Measurements from ENCODE around the gene TKT. TPM values are rescaled to one million over a fixed set of nuclear protein-coding genes. Genes with fewer than 3 reads are reported as not detected.

Gene TKT
- total and polyA plus RNA-seq, 4 donors = 351 to 498 (median 456) TPM

- ATAC-seq (ENCODE audit: insufficient read depth, low FRiP score) (no peak), DNase-seq (no peak)
- no peak overlapping the region for H3K4me3 ChIP-seq
- peaks cover 20 to 74% (median 33%) of the 10 kb centered on the region in 4 donors for H3K36me3 ChIP-seq (ENCODE audit: control insufficient read depth in 4 of 4, insufficient read depth in 4 of 4, low read length in 4 of 4)
- H3K27ac ChIP-seq (ENCODE audit: low read depth in 1 of 2, low read length in 1 of 2) = no peak overlapping the region
- H3K9me3 ChIP-seq (ENCODE audit: control insufficient read depth in 4 of 4, insufficient read depth in 3 of 4, low read length in 3 of 4) = no peaks in the 10 kb centered on the region
- H3K4me1 ChIP-seq (ENCODE audit: control insufficient read depth in 5 of 5, insufficient read depth in 5 of 5, low read length in 5 of 5) = no peaks in the 10 kb centered on the region
- WGBS, 2 donors = 80 to 85% methylated on average over 7 of the region's 7 CpGs
- H3K27me3 ChIP-seq (ENCODE audit: control insufficient read depth in 3 of 3, insufficient read depth in 3 of 3, low read length in 2 of 3) = no peaks in the 10 kb centered on the region
- no peak overlapping the region for H3K9ac ChIP-seq (ENCODE audit: insufficient read depth in 1 of 2, low read length in 2 of 2)
- TF ChIP-seq, protein P1, sequence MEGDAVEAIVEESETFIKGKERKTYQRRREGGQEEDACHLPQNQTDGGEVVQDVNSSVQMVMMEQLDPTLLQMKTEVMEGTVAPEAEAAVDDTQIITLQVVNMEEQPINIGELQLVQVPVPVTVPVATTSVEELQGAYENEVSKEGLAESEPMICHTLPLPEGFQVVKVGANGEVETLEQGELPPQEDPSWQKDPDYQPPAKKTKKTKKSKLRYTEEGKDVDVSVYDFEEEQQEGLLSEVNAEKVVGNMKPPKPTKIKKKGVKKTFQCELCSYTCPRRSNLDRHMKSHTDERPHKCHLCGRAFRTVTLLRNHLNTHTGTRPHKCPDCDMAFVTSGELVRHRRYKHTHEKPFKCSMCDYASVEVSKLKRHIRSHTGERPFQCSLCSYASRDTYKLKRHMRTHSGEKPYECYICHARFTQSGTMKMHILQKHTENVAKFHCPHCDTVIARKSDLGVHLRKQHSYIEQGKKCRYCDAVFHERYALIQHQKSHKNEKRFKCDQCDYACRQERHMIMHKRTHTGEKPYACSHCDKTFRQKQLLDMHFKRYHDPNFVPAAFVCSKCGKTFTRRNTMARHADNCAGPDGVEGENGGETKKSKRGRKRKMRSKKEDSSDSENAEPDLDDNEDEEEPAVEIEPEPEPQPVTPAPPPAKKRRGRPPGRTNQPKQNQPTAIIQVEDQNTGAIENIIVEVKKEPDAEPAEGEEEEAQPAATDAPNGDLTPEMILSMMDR (IDR thresholded peaks at IDR 0.05; ENCODE audit: control extremely low read depth, extremely low read depth) = no peak
Measured at GRCh38 chr3:53225651-53226050, 30.2 kb downstream of the TKT start.

GRCh38 chr3:53225181-53225580 is 30.6 kb downstream of the TKT start:
- no peaks in the 10 kb centered on the region for H3K4me1 ChIP-seq (ENCODE audit: control insufficient read depth in 5 of 5, insufficient read depth in 5 of 5, low read length in 5 of 5)
- H3K9me3 ChIP-seq (ENCODE audit: control insufficient read depth in 4 of 4, insufficient read depth in 3 of 4, low read length in 3 of 4) = no peaks in the 10 kb centered on the region
- H3K36me3 ChIP-seq (ENCODE audit: control insufficient read depth in 4 of 4, insufficient read depth in 4 of 4, low read length in 4 of 4) = peaks cover 20 to 70% (median 31%) of the 10 kb centered on the region in 4 donors
- DNase-seq (no peak), ATAC-seq (ENCODE audit: insufficient read depth, low FRiP score) (no peak)
- TF ChIP-seq, protein P1 (IDR thresholded peaks at IDR 0.05; ENCODE audit: control extremely low read depth, extremely low read depth) = no peak
- 93 to 96% methylated on average over 6 of the region's 6 CpGs for WGBS, 2 donors
- no peaks in the 10 kb centered on the region for H3K27me3 ChIP-seq (ENCODE audit: control insufficient read depth in 3 of 3, insufficient read depth in 3 of 3, low read length in 2 of 3)
- H3K27ac ChIP-seq (ENCODE audit: low read depth in 1 of 2, low read length in 1 of 2) = no peak overlapping the region
- no peak overlapping the region for H3K4me3 ChIP-seq
- no peak overlapping the region for H3K9ac ChIP-seq (ENCODE audit: insufficient read depth in 1 of 2, low read length in 2 of 2)

GRCh38 chr3:53224536-53224935 is 31.3 kb downstream of the TKT start:
- Histone ChIP-seq H3K4me3 (no peak overlapping the region), H3K9ac (ENCODE audit: insufficient read depth in 1 of 2, low read length in 2 of 2) (no peak overlapping the region), H3K4me1 (ENCODE audit: control insufficient read depth in 5 of 5, insufficient read depth in 5 of 5, low read length in 5 of 5) (no peaks in the 10 kb centered on the region), H3K27me3 (ENCODE audit: control insufficient read depth in 3 of 3, insufficient read depth in 3 of 3, low read length in 2 of 3) (no peaks in the 10 kb centered on the region), H3K9me3 (ENCODE audit: control insufficient read depth in 4 of 4, insufficient read depth in 3 of 4, low read length in 3 of 4) (no peaks in the 10 kb centered on the region), H3K27ac (ENCODE audit: low read depth in 1 of 2, low read length in 1 of 2) (no peak overlapping the region), H3K36me3 (ENCODE audit: control insufficient read depth in 4 of 4, insufficient read depth in 4 of 4, low read length in 4 of 4) (peaks cover 20 to 63% (median 28%) of the 10 kb centered on the region in 4 donors)
- DNase-seq (no peak), ATAC-seq (ENCODE audit: insufficient read depth, low FRiP score) (no peak)
- WGBS, 2 donors = 88 to 90% methylated on average over 5 of the region's 5 CpGs
- TF ChIP-seq, protein P1 (IDR thresholded peaks at IDR 0.05; ENCODE audit: control extremely low read depth, extremely low read depth) = no peak

- Histone ChIP-seq H3K4me1 (ENCODE audit: control insufficient read depth in 5 of 5, insufficient read depth in 5 of 5, low read length in 5 of 5) (no peaks in the 10 kb centered on the region), H3K36me3 (ENCODE audit: control insufficient read depth in 4 of 4, insufficient read depth in 4 of 4, low read length in 4 of 4) (peaks cover 20 to 58% (median 26%) of the 10 kb centered on the region in 4 donors), H3K4me3 (no peak overlapping the region), H3K27ac (ENCODE audit: low read depth in 1 of 2, low read length in 1 of 2) (no peak overlapping the region), H3K27me3 (ENCODE audit: control insufficient read depth in 3 of 3, insufficient read depth in 3 of 3, low read length in 2 of 3) (no peaks in the 10 kb centered on the region), H3K9ac (ENCODE audit: insufficient read depth in 1 of 2, low read length in 2 of 2) (no peak overlapping the region), H3K9me3 (ENCODE audit: control insufficient read depth in 4 of 4, insufficient read depth in 3 of 4, low read length in 3 of 4) (no peaks in the 10 kb centered on the region)
- TF ChIP-seq, protein P1 (IDR thresholded peaks at IDR 0.05; ENCODE audit: control extremely low read depth, extremely low read depth) = no peak
- ATAC-seq (ENCODE audit: insufficient read depth, low FRiP score) (no peak), DNase-seq (no peak)
- WGBS, 2 donors = 89 to 93% methylated on average over 5 of the region's 5 CpGs
Measured at GRCh38 chr3:53224026-53224425, 31.8 kb downstream of the TKT start.

Data from lung (tissue), 12 donors.